Measurements from ENCODE around the gene SPACDR.

DNA sequence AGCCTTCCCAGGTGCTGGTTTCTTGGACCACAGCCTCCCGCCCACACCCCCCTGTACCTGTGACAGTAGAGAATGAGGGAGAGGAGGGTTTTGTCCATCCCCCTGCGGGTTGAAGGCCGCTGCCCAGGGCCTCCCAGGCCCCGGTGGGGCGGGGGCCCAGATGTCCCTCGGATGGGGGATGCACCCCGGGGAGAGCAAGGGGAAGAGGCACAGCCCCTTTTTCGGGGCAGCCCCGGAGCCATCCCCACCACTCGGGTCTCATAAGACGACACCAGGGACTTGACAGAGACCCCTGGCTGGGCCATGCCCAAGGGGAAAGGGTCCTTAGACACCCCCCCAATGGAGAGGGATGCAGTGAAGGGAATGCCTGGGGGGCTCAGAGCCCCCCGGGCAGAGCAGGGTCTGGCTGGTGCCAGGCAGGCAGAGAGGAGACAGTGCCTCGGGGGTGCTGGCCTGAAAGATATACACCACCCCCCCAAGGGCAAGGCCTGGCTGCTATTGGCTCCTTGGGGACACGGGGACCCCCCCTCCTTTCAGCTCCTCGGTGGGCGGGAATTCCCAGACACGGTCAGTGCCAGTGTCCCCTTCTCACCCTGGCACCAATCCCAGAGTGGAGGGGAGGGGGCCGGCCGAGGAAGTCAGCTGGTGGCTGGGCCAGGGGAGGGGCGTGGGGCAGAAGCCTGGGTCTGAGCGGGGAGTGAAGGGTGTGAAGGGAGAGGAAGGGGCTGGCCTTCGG lies 3.7 kb upstream of the SPACDR start:
- TF ChIP-seq, protein P1, sequence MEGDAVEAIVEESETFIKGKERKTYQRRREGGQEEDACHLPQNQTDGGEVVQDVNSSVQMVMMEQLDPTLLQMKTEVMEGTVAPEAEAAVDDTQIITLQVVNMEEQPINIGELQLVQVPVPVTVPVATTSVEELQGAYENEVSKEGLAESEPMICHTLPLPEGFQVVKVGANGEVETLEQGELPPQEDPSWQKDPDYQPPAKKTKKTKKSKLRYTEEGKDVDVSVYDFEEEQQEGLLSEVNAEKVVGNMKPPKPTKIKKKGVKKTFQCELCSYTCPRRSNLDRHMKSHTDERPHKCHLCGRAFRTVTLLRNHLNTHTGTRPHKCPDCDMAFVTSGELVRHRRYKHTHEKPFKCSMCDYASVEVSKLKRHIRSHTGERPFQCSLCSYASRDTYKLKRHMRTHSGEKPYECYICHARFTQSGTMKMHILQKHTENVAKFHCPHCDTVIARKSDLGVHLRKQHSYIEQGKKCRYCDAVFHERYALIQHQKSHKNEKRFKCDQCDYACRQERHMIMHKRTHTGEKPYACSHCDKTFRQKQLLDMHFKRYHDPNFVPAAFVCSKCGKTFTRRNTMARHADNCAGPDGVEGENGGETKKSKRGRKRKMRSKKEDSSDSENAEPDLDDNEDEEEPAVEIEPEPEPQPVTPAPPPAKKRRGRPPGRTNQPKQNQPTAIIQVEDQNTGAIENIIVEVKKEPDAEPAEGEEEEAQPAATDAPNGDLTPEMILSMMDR (IDR thresholded peaks at IDR 0.05), result no peak
- TF ChIP-seq SIN3A (IDR thresholded peaks at IDR 0.05; ENCODE audit: borderline replicate concordance, insufficient read depth, low read depth, low read length) (no peak), TCF7L2 (IDR thresholded peaks at IDR 0.05; ENCODE audit: low read depth, low read length) (no peak), POLR2AphosphoS5 (IDR thresholded peaks at IDR 0.05; ENCODE audit: low read depth, low read length) (no peak)
- TF ChIP-seq, protein P2, sequence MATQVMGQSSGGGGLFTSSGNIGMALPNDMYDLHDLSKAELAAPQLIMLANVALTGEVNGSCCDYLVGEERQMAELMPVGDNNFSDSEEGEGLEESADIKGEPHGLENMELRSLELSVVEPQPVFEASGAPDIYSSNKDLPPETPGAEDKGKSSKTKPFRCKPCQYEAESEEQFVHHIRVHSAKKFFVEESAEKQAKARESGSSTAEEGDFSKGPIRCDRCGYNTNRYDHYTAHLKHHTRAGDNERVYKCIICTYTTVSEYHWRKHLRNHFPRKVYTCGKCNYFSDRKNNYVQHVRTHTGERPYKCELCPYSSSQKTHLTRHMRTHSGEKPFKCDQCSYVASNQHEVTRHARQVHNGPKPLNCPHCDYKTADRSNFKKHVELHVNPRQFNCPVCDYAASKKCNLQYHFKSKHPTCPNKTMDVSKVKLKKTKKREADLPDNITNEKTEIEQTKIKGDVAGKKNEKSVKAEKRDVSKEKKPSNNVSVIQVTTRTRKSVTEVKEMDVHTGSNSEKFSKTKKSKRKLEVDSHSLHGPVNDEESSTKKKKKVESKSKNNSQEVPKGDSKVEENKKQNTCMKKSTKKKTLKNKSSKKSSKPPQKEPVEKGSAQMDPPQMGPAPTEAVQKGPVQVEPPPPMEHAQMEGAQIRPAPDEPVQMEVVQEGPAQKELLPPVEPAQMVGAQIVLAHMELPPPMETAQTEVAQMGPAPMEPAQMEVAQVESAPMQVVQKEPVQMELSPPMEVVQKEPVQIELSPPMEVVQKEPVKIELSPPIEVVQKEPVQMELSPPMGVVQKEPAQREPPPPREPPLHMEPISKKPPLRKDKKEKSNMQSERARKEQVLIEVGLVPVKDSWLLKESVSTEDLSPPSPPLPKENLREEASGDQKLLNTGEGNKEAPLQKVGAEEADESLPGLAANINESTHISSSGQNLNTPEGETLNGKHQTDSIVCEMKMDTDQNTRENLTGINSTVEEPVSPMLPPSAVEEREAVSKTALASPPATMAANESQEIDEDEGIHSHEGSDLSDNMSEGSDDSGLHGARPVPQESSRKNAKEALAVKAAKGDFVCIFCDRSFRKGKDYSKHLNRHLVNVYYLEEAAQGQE (IDR thresholded peaks at IDR 0.05; ENCODE audit: insufficient read depth in 1 of 2, low read depth in 2 of 2, low read length in 1 of 2), result no peak

Data from Panc1 (cell line).